Endothelial cell of umbilical vein (primary cell): Measurements from ENCODE around the gene RET. TPM values are rescaled to one million over a fixed set of nuclear protein-coding genes. Genes with fewer than 3 reads are reported as not detected.

Experiments used
- BruUV-seq: library from RNA; stranded (reverse); fragments of 400-500 nt; replicated peaks from 2 replicates; lab custom pipeline; 2021; lab: Mats Ljungman, UMichigan
- CTCF ChIA-PET: fragments of 300-600, 350-600 bp; sonication (Branson Sonifier 250); formaldehyde crosslinking; loops from one replicate; lab custom pipeline; 2021; ENCODE audit warnings: antibody characterized with exemption, inconsistent platforms; lab: Charles Lee
- POLR2A ChIA-PET: fragments of 300-600, 350-600 bp; sonication (Branson Sonifier 250); formaldehyde crosslinking; loops from one replicate; lab custom pipeline; 2021; ENCODE audit warnings: antibody characterized with exemption, inconsistent platforms; lab: Charles Lee
- DNase-seq: peaks from one replicate; pipeline ENCODE4 v3.0.0-alpha.2; 2011; ENCODE audit warnings: low read depth, low spot score
- FAIRE-seq: peaks from 2 replicates; lab custom pipeline; 2011; peaks lifted over from hg19 to GRCh38; lab: Jason Lieb, UNC
- H2AFZ ChIP-seq: 2 replicates; pipeline ENCODE4 v1.6.0; 2012; ENCODE audit warnings: low read depth, low read length, control low read depth, inconsistent platforms
- H3K27ac ChIP-seq: 2 replicates; pipeline ENCODE4 v1.5.1; 2011; ENCODE audit warnings: low read depth, mild to moderate bottlenecking, control low read depth, low read length, moderate library complexity; ENCODE audit not compliant: insufficient read depth
- H3K27me3 ChIP-seq, 2 experiments: 2 replicates each; pipeline versions ENCODE4 v1.6.0 to v1.6.1; 2011; ENCODE audit warnings: low read length in 2 of 2, mixed read lengths in 1 of 2; ENCODE audit not compliant: control insufficient read depth in 2 of 2, insufficient read depth in 2 of 2
- H3K36me3 ChIP-seq, 2 experiments: 2 replicates in 1 of 2; 3 replicates in 1 of 2; pipeline ENCODE4 v1.5.1; 2011; ENCODE audit warnings: low read length in 2 of 2, mild to moderate bottlenecking in 1 of 2, moderate library complexity in 1 of 2; ENCODE audit not compliant: control insufficient read depth in 2 of 2, insufficient read depth in 2 of 2; ENCODE audit errors: extremely low read depth in 1 of 2
- H3K4me1 ChIP-seq: 3 replicates; pipeline ENCODE4 v1.5.1; 2011; ENCODE audit warnings: mild to moderate bottlenecking, low read length; ENCODE audit not compliant: control insufficient read depth, insufficient read depth; ENCODE audit errors: extremely low read depth
- H3K4me2 ChIP-seq: 2 replicates; pipeline ENCODE4 v1.6.1; 2011; ENCODE audit warnings: low read length, control low read depth, mixed read lengths; ENCODE audit not compliant: insufficient read depth
- H3K4me3 ChIP-seq, 3 experiments: fragments of 200-600 bp in 1 of 3; sonication (generic), shearing (Covaris generic) in 1 of 3; replicated peaks in 1 of 3; 2 replicates each; pipeline ENCODE4 v1.5.1; 2011 to 2016; ENCODE audit warnings: control low read depth in 3 of 3, low read length in 3 of 3, mild to moderate bottlenecking in 2 of 3, inconsistent platforms in 1 of 3, low read depth in 1 of 3, moderate library complexity in 1 of 3; ENCODE audit not compliant: insufficient read depth in 1 of 3
- H3K79me2 ChIP-seq: 2 replicates; pipeline ENCODE4 v1.6.0; 2012; ENCODE audit warnings: low read length, inconsistent platforms; ENCODE audit not compliant: control insufficient read depth, insufficient read depth
- H3K9ac ChIP-seq: replicated peaks from 2 replicates; pipeline ENCODE3; 2011; ENCODE audit warnings: low read length, control low read depth; ENCODE audit not compliant: insufficient read depth; ENCODE audit errors: extremely low read depth
- H3K9me1 ChIP-seq: replicated peaks from 3 replicates; pipeline ENCODE4 v1.6.0; 2011; ENCODE audit warnings: mild to moderate bottlenecking, low read length; ENCODE audit not compliant: control insufficient read depth, insufficient read depth; ENCODE audit errors: extremely low read depth
- H3K9me3 ChIP-seq: replicated peaks from 2 replicates; pipeline ENCODE4 v1.5.1; 2012; ENCODE audit warnings: low read length, inconsistent platforms; ENCODE audit not compliant: control insufficient read depth, insufficient read depth
- H4K20me1 ChIP-seq: replicated peaks from 2 replicates; pipeline ENCODE3; 2011; ENCODE audit warnings: mild to moderate bottlenecking, low read length; ENCODE audit not compliant: control insufficient read depth, insufficient read depth; ENCODE audit errors: extremely low read depth
- EZH2 ChIP-seq: IDR thresholded peaks from 2 replicates; pipeline ENCODE4 v1.6.1; 2012; ENCODE audit warnings: borderline replicate concordance, low read depth, mild to moderate bottlenecking, moderate library complexity, low read length, inconsistent platforms; ENCODE audit not compliant: severe bottlenecking
- FOS ChIP-seq: IDR thresholded peaks from 2 replicates; pipeline ENCODE4 v1.6.1; 2011; ENCODE audit warnings: mild to moderate bottlenecking, low read length, moderate library complexity, borderline replicate concordance; ENCODE audit not compliant: insufficient read depth
- GATA2 ChIP-seq: IDR thresholded peaks from 2 replicates; pipeline ENCODE4 v1.7.0; 2011; ENCODE audit warnings: low read depth, mild to moderate bottlenecking, moderate library complexity, mixed read lengths, low read length; ENCODE audit not compliant: insufficient read length, insufficient read depth
- JUN ChIP-seq: IDR thresholded peaks from 2 replicates; pipeline ENCODE4 v1.6.1; 2011; ENCODE audit warnings: borderline replicate concordance, low read depth; ENCODE audit not compliant: insufficient read length, insufficient read depth
- MYC ChIP-seq: IDR thresholded peaks from one replicate; pipeline ENCODE4 v1.6.1; 2011; ENCODE audit warnings: mild to moderate bottlenecking, low read depth, low read length
- POLR2A ChIP-seq: IDR thresholded peaks from 2 replicates; pipeline ENCODE4 v1.6.1; 2012; ENCODE audit warnings: low read depth, mild to moderate bottlenecking, control low read depth, low read length
- POLR2AphosphoS5 ChIP-seq: IDR thresholded peaks from 2 replicates; pipeline ENCODE4 v1.6.1; 2012; ENCODE audit warnings: low read depth, mild to moderate bottlenecking, control low read depth, low read length, moderate library complexity; ENCODE audit not compliant: insufficient read depth
- dilution Hi-C: fragments of 300-500 bp; cut with MboI; formaldehyde crosslinking; loops from one replicate; pipeline ENCODE4 v1.15.0; 2019; ENCODE audit warnings: low sequenced_read_pairs; ENCODE audit not compliant: extremely low pct_ligation_motif_present
- intact Hi-C: fragments of 100-400 bp; cut with micrococcal nuclease; formaldehyde crosslinking; loops from one replicate; pipeline ENCODE4 v1.10.0; 2022
- polyA plus RNA-seq, 4 experiments: library from polyadenylated mRNA; depleted of rRNA in 3 of 4; stranded (reverse) in 3 of 4; unstranded in 1 of 4; fragments of >200 nt; gene quantifications; 2 replicates each; pipeline versions ENCODE4 v1.2.1 to v1.2.3, GENCODE V29; 2011 to 2012; ENCODE audit warnings: missing spikeins in 1 of 4
- total RNA-seq: library from RNA; stranded (reverse); gene quantifications from 2 replicates; pipeline ENCODE4 v1.2.3, GENCODE V29; 2021
- TF ChIP-seq, protein P1 (sequence below), 2 donors: IDR thresholded peaks; 1 replicate in 1 of 2; 2 replicates in 1 of 2; pipeline ENCODE4 v1.5.1; 2011; ENCODE audit warnings: low read length in 2 of 2, mild to moderate bottlenecking in 2 of 2, moderate library complexity in 2 of 2, control low read depth in 1 of 2, inconsistent platforms in 1 of 2, low read depth in 1 of 2; ENCODE audit not compliant: insufficient read depth in 1 of 2; ENCODE audit errors: extremely low read depth in 1 of 2
- TF ChIP-seq, protein P2 (sequence below): IDR thresholded peaks from 2 replicates; pipeline ENCODE4 v1.6.1; 2011; ENCODE audit not compliant: insufficient read depth, insufficient read length

The RET gene
- total and polyA plus RNA-seq, 2 donors (not counting 3 experiments of a cell fraction or from before 2014, with no cell fraction given): 0.04 to 0.22 TPM

DNA sequence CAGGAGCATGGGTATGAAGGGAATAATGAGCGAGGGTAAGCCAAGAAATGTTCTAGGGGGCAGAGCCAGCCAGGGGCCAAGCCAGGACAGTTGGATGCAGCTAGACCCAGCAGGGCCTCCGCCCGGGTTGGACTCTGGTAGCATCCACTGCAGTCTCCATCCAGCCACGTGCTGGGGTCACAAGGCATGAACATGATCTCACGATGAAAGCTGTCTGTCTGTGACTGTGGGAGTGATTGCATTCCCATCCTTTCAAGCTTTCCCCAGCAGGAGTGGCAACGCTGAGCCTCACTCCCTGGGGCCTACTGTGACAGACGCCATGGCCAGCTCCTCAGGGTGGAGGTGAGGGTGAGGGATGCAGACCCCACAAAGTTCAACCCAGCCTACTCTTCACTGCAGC, 47.8 kb upstream of the RET start:
- TF ChIP-seq, protein P1, sequence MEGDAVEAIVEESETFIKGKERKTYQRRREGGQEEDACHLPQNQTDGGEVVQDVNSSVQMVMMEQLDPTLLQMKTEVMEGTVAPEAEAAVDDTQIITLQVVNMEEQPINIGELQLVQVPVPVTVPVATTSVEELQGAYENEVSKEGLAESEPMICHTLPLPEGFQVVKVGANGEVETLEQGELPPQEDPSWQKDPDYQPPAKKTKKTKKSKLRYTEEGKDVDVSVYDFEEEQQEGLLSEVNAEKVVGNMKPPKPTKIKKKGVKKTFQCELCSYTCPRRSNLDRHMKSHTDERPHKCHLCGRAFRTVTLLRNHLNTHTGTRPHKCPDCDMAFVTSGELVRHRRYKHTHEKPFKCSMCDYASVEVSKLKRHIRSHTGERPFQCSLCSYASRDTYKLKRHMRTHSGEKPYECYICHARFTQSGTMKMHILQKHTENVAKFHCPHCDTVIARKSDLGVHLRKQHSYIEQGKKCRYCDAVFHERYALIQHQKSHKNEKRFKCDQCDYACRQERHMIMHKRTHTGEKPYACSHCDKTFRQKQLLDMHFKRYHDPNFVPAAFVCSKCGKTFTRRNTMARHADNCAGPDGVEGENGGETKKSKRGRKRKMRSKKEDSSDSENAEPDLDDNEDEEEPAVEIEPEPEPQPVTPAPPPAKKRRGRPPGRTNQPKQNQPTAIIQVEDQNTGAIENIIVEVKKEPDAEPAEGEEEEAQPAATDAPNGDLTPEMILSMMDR (IDR thresholded peaks at IDR 0.05; ENCODE audit: extremely low read depth in 1 of 2, insufficient read depth in 1 of 2, low read depth in 1 of 2, low read length in 2 of 2): no peak
- TF ChIP-seq, protein P2, sequence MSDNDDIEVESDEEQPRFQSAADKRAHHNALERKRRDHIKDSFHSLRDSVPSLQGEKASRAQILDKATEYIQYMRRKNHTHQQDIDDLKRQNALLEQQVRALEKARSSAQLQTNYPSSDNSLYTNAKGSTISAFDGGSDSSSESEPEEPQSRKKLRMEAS: no peak
- TF ChIP-seq POLR2A (no peak), POLR2AphosphoS5 (no peak), MYC (no peak), GATA2 (no peak)
- no peak for DNase-seq
- Histone ChIP-seq H3K4me2 (no peak overlapping the region), H3K27me3 (no peaks in the 10 kb centered on the region), H4K20me1 (no peaks in the 10 kb centered on the region), H2AFZ (no peak overlapping the region), H3K9ac (no peak overlapping the region), H3K36me3 (no peaks in the 10 kb centered on the region), H3K9me1 (no peaks in the 10 kb centered on the region), H3K4me1 (no peaks in the 10 kb centered on the region), H3K79me2 (no peaks in the 10 kb centered on the region), H3K4me3 (no peak overlapping the region), H3K9me3 (no peaks in the 10 kb centered on the region), H3K27ac (no peak overlapping the region)
- BruUV-seq: no TSS peak
- no peak for FAIRE-seq
- dilution Hi-C loops (no loop called here), intact Hi-C loops (no loop called here)
- ChIA-PET CTCF (no interaction called here), POLR2A (no interaction called here)

DNA sequence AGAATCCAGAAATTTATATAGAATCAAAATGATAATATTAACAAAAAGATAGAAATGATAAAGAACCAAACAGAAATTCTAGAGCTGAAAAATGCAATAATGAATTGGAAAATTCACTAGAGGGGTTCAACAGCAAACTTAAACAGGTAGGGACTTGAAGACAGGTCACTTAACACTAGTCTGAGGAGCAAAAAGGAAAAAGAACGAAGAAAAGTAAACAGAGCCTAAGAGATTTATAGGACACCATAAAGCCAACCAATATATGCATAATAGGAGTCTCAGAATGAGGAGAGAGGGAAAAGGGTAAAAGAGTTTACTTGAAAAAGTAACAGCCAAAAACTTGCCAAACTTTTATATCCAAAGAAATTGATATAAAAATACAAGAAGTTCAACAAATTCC, 44.3 kb upstream of the RET start:
- H4K20me1 ChIP-seq: no peaks in the 10 kb centered on the region
- H3K27ac ChIP-seq: no peak overlapping the region
- H3K27me3 ChIP-seq: no peaks in the 10 kb centered on the region
- no peaks in the 10 kb centered on the region for H3K79me2 ChIP-seq
- intact Hi-C loops: no loop called here
- FAIRE-seq (no peak), DNase-seq (no peak)
- H2AFZ ChIP-seq: no peak overlapping the region
- ChIA-PET POLR2A (no interaction called here), CTCF (no interaction called here)
- no peaks in the 10 kb centered on the region for H3K4me1 ChIP-seq
- no peaks in the 10 kb centered on the region for H3K9me3 ChIP-seq
- dilution Hi-C loops: no loop called here
- H3K4me2 ChIP-seq: no peak overlapping the region
- no peaks in the 10 kb centered on the region for H3K9me1 ChIP-seq
- H3K9ac ChIP-seq: no peak overlapping the region
- H3K36me3 ChIP-seq: no peaks in the 10 kb centered on the region
- no TSS peak for BruUV-seq
- no peak for TF ChIP-seq FOS
- TF ChIP-seq POLR2AphosphoS5: no peak
- TF ChIP-seq, protein P1 (IDR thresholded peaks at IDR 0.05; ENCODE audit: extremely low read depth in 1 of 2, insufficient read depth in 1 of 2, low read depth in 1 of 2, low read length in 2 of 2): no peak
- TF ChIP-seq POLR2A: no peak
- TF ChIP-seq GATA2: no peak
- no peak for TF ChIP-seq EZH2
- no peak for TF ChIP-seq MYC
- TF ChIP-seq, protein P2: no peak
- TF ChIP-seq JUN: no peak
- no peak overlapping the region for H3K4me3 ChIP-seq
